ENCODE results near the gene LAMA2.
"Not testable (repeated sequence)": the region's sequence is repeated elsewhere in the genome, so short reads cannot be mapped to it uniquely, and the experiment has no call there.

LAMA2 gene

GRCh38 chr6:129124347-129124746 lies 241.4 kb downstream of the LAMA2 start:
- no peak for DNase-seq

DNA sequence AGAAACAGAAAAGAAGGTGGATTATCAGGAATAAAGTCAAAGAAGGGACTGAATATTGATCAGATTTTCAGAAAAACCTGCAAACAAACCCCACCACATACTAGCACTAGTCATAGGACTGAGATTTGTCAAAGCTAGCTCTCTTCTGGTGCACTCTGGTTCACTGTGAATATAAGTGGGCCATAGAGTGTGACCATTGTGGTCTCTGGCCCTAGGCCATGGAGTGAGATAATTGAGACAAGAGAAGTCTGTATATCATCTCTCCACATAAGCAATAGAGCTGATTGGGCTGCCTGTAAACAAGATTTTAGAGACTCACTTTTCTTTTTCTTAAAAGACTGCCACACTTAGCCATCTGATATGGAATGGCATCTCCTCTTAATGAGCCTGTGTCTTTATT lies 247.2 kb downstream of the LAMA2 start:
- no peak for DNase-seq

DNA sequence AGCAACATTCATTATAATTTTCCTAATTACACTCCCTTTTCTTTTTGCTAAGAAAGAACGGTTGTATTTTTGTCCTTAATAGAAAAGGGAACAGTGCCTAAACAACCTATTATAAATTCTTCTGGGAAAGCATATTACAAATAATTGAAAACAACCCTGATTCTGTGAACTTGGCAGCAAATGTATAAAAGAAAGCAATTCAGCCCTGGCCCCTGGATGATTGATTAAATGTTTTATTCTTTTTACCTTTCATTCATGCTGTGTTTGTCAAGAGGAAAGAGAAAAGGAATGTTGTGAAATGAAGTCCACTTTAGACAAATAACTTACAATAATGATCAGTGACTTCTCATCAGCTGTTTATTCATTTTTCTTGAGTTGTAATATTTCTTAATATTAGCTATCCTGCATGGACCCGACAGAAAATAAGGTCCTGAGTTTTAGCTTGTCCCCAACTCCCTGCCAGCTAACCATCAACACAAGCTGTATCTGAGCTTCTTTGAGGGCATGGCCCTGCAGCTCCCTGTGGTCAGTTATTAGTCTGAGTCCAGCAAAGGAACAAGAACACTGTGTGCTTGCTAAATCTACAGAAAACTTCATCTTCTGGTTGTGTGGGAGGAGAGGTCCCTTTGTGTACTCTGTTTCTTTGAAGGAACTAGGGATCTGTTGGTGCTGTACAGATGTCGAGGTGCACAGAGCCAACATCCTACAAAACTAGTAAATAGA lies 248.2 kb downstream of the LAMA2 start:
- DNase-seq = no peak

DNA sequence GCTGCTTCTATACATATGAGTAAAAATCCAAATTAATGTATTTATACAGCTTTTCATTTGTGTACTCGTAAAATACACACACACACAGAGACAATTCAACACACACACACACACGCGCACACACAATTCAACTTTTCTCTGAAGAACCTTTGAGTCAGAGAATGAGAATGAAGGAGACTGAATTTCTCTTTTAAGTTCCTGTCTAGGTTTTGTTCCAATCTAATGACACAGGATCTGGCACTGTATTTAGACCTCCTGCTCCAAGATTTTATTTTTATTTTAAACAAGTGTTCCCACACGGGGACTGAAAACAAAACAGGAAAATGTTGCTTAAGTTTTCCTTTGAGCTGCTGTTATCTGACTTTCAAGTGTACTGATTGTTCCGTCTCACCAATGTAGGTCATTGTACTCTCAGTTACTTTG lies 250.8 kb downstream of the LAMA2 start:
- no peak for DNase-seq

GRCh38 chr6:129134535-129134934 lies 251.6 kb downstream of the LAMA2 start:
- no peak for DNase-seq

GRCh38 chr6:129135451-129135850 lies 252.5 kb downstream of the LAMA2 start:
- DNase-seq = no peak

DNA sequence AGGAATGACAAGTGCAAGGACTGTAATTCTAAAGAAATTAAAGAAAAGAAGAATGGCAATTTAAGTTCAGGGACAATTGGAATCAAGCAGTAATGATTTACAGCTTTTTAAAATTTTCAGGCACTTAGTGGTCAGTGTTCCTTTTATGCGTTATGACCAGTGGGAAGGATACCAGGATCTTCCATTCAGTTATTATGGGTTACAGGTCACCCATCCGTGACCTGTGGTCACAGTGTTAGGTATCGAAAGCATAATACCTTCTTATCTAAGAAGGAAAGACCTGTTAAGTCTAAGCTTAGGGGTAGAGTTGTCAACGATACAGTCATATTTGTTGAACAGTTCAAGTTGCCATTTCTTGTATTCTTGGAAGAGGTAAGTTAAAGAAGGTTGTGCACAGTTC lies 253.8 kb downstream of the LAMA2 start:
- DNase-seq = no peak

DNA sequence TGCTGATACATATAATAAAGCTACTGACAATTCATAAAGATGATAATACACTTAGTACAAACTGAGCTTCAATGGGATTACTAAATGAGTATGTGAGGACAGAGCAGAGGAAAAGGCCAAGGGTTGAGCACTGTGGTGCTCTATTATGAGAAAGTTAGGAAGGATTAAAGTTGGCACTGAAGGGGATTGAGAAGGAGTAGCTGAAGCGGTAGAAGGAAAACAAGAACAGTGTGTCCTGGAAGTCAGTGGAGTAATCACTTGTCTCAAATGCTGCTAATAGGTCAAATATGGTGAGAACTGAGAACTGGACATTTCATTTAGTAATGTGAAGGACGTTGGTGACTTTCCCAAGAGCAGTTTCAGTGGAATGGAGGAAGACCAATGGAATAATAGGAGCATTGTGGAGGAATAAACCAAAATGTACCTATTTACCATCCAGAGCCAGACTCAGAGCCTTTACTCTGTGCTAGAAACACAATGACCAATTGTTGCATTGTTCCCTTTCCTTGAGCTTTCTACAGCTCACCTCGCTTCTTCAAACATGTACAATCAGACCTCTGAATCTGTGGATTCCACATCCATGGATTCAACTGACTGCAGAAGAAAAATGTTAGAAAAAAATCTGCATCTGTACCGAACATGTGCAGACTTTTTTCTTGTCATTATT lies 255.9 kb downstream of the LAMA2 start:
- DNase-seq = no peak

DNA sequence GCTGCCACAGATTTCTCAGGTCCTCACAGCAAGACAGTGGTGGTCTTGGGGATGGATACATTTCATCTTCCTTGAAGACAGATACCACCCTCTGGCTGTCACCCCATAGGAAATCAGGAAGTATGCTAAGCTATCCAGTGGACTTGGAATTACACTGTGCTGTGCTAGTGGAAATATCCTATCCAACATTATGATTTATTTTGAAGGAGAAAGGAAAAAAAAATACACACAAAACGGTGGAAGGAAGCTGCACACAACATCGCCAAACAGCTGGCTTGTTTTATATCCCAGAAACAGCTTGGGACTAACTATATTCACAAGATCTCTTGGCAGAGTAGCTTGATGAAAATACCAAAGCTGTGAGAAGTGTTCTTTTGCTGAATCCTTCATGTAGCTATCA lies 257.6 kb downstream of the LAMA2 start:
- DNase-seq = peak; percentile 37

- no peak for DNase-seq
Measured at GRCh38 chr6:129141499-129141898, 258.6 kb downstream of the LAMA2 start.

GRCh38 chr6:129146902-129147301 lies 264.0 kb downstream of the LAMA2 start:
- DNase-seq = peak; percentile 24

- no peak for DNase-seq
Measured at GRCh38 chr6:129150507-129150906, 267.6 kb downstream of the LAMA2 start.

DNA sequence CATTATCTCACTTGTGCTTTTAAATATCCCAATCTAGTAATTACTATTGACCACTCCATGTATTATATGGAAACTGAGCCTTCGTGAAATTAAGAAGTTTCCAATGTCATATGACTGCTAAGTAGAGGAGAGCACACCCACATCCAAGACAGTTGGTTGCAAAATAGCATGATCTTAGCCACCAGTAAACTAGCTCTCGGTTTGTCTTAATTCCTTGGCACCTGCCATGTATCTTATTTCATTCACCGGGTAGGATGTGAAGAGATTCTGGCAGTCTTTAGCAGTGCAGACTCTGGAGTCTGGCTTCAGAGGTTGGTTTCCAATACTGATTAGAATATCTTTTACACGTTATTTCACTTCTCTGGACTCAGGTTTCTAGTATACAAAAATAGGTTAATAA lies 270.3 kb downstream of the LAMA2 start:
- DNase-seq = no peak

GRCh38 chr6:129159242-129159641 lies 276.3 kb downstream of the LAMA2 start:
- DNase-seq = not testable (repeated sequence)

DNA sequence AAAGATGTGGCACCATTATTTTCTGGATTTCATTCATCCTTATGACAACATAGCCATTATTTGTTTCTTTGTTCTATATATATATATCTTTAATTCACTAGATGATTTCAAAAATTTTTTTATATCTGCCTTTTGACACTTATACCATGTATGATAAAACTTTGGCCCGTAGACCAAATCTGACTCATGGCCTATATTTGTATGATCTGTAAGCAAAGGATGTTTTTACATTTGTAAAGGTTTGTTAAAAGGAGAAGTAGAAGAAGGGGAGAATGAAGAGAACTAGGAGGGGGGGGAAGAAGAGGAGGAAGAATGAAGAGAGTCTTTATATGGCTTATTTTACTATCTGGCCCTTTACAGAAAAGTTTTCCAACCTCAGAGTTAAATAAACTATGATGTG lies 279.7 kb downstream of the LAMA2 start:
- no peak for DNase-seq

GRCh38 chr6:129163551-129163950 lies 280.6 kb downstream of the LAMA2 start:
- no peak for DNase-seq

- DNase-seq = no peak
Measured at GRCh38 chr6:129164032-129164431, 281.1 kb downstream of the LAMA2 start.

DNA sequence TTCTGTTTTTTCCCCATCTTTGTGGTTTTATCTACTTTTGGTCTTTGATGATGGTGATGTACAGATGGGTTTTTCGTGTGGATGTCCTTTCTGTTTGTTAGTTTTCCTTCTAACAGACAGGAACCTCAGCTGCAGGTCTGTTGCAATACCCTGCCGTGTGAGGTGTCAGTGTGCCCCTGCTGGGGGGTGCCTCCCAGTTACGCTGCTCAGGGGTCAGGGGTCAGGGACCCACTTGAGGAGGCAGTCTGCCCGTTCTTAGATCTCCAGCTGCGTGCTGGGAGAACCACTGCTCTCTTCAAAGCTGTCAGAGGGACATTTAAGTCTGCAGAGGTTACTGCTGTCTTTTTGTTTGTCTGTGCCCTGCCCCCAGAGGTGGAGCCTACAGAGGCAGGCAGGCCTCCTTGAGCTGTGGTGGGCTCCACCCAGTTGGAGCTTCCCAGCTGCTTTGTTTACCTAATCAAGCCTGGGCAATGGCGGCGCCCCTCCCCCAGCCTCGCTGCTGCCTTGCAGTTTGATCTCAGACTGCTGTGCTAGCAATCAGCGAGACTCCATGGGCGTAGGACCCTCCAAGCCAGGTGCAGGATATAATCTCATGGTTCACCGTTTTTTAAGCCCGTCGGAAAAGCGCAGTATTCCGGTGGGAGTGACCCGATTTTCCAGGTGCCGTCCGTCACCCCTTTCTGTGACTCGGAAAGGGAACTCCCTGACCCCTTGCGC lies 289.5 kb downstream of the LAMA2 start:
- not testable (repeated sequence) for DNase-seq

DNA sequence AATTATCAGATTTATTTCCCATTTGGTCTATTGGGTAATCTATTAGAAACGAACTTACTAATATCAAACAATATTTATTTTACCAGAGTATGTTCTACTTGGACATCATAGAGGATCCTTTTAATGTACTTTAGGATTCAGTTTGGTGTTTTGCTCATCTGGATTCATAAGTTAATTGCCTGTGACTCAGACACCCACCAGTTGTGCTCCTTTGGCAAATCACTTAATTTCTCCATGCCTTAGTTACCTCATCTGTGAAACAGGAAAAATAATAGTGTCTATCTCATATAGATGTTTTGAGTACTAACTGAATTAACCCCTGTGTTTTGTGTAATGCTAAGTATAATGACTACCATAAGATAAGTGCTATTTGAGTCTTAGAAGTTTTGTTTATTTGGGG lies 292.1 kb downstream of the LAMA2 start:
- no peak for DNase-seq

GRCh38 chr6:129177801-129178200 lies 294.9 kb downstream of the LAMA2 start:
- DNase-seq = no peak

DNA sequence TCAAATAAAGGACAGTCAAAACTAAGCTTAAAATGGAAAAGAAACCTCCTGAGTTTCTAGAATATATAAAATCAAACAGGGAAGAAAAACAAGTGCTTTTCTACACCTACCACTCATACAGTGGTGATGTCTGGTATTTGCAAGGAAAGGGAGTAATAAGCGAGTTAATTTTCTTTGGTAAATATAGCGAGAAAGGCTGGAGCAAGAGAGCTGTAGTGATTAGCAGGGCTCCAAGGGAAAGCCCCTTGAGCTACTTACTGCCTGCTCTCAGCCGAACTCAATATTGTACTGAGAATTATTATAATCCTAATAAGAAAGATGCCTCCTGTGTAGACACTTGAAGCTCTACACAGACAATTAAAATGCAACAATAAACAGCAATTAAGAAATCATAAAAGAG lies 296.3 kb downstream of the LAMA2 start:
- DNase-seq = no peak

GRCh38 chr6:129181001-129181400 lies 298.1 kb downstream of the LAMA2 start:
- DNase-seq = no peak

DNA sequence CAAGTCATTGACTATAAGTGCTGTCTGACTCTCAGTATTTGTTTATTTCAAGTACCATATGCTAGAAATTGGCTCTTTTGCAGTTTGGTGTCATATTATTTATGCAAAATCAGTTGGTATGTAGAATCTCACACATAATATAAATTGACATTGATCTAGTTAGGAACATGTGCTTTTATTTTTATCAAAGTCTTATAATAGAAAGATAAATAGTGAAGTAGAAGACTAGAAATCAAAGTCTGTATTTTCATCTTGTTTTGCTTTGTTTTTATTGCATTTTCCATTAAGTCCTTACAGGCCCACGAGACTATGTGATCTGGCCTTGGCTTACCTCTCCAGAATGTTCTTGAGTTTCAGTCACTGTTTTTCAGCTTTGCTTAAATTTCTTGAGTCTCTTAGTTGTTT lies 300.3 kb downstream of the LAMA2 start:
- no peak for DNase-seq

- DNase-seq = no peak
Measured at GRCh38 chr6:129183681-129184301, 300.9 kb downstream of the LAMA2 start.

Data from eye (tissue), 1 donor.